A549 treated with Mapracorat at 1 μM for 4 hours (cell line): ENCODE measurements around the gene IVNS1ABP. TPM values are rescaled to one million over a fixed set of nuclear protein-coding genes. Genes with fewer than 3 reads are reported as not detected.

Experiments used
- total RNA-seq: library from RNA; stranded (reverse); fragments of 200-300 nt; extraction: Qiagen RNA extraction; gene quantifications from 5 replicates; pipeline ENCODE4 v1.2.3, GENCODE V29; 2022

Gene IVNS1ABP
- total RNA-seq: 24.7 to 27.7 TPM (median 25.7 TPM) in 5 replicates

GRCh38 chr1:185317034-185317885 is at the start of gene IVNS1ABP:
TSS of gene IVNS1ABP (minus strand) at chr1:185317243. CDS start at chr1:185309493, 7,750 bp downstream.

Other genes starting within 250 kb of the IVNS1ABP start
- 10.2 to 15.3 TPM (median 12.9 TPM) in 5 replicates for gene TRMT1L, start 160.3 kb downstream of the IVNS1ABP start, total RNA-seq
- 1.2 to 1.6 TPM (median 1.4 TPM) in 5 replicates for gene SWT1, start 160.1 kb downstream of the IVNS1ABP start, total RNA-seq